Epithelial cell of proximal tubule (primary cell): ENCODE results near the gene SRP9. TPM values are rescaled to one million over a fixed set of nuclear protein-coding genes. Genes with fewer than 3 reads are reported as not detected.
"Not testable (repeated sequence)": the region's sequence is repeated elsewhere in the genome, so short reads cannot be mapped to it uniquely, and the experiment has no call there.

Source experiments
- DNase-seq: peaks from one replicate; pipeline ENCODE4 v3.0.0-alpha.2; 2011; ENCODE audit warnings: low read depth
- H3K4me3 ChIP-seq: 2 replicates; pipeline ENCODE4 v1.5.1; 2011; ENCODE audit warnings: low read depth, mild to moderate bottlenecking, low read length
- total RNA-seq: library from RNA; depleted of rRNA; stranded (reverse); fragments of >200 nt; gene quantifications from 2 replicates; pipeline ENCODE4 v1.2.3, GENCODE V29; 2015
- TF ChIP-seq, protein P1 (sequence below): conservative IDR thresholded peaks from 2 replicates; pipeline ENCODE4 v1.5.1; 2012; ENCODE audit warnings: low read depth, mild to moderate bottlenecking, low read length

The SRP9 gene
- total RNA-seq, 1 donor from 2014 or later: 313 TPM

DNA sequence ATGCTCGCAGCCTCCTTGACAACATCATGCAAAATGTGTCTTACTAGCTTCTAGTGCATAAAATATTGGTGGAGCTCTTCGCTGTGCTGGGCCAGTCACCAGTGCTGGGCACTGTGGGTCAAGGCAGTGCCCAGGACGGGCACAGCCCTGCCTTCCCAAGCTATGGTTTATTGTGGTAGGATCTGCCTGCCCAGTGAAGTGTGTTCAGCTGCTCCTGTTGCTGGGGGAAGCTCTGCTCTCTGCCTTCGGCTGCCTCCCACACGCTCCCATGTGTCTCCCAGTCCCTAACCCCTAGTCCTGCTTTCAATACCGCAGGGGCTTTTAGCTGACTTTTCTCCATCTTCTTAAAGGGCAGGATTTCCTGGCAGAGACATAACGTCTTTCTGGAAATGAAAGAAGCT is 48.0 kb downstream of the SRP9 start:
- TF ChIP-seq, protein P1, sequence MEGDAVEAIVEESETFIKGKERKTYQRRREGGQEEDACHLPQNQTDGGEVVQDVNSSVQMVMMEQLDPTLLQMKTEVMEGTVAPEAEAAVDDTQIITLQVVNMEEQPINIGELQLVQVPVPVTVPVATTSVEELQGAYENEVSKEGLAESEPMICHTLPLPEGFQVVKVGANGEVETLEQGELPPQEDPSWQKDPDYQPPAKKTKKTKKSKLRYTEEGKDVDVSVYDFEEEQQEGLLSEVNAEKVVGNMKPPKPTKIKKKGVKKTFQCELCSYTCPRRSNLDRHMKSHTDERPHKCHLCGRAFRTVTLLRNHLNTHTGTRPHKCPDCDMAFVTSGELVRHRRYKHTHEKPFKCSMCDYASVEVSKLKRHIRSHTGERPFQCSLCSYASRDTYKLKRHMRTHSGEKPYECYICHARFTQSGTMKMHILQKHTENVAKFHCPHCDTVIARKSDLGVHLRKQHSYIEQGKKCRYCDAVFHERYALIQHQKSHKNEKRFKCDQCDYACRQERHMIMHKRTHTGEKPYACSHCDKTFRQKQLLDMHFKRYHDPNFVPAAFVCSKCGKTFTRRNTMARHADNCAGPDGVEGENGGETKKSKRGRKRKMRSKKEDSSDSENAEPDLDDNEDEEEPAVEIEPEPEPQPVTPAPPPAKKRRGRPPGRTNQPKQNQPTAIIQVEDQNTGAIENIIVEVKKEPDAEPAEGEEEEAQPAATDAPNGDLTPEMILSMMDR: no peak
- no peak overlapping the region for H3K4me3 ChIP-seq
- no peak for DNase-seq

- TF ChIP-seq, protein P1: no peak
- DNase-seq: no peak
- H3K4me3 ChIP-seq: no peak overlapping the region
Observed at GRCh38 chr1:225827076-225827475, 49.5 kb downstream of the SRP9 start.

DNA sequence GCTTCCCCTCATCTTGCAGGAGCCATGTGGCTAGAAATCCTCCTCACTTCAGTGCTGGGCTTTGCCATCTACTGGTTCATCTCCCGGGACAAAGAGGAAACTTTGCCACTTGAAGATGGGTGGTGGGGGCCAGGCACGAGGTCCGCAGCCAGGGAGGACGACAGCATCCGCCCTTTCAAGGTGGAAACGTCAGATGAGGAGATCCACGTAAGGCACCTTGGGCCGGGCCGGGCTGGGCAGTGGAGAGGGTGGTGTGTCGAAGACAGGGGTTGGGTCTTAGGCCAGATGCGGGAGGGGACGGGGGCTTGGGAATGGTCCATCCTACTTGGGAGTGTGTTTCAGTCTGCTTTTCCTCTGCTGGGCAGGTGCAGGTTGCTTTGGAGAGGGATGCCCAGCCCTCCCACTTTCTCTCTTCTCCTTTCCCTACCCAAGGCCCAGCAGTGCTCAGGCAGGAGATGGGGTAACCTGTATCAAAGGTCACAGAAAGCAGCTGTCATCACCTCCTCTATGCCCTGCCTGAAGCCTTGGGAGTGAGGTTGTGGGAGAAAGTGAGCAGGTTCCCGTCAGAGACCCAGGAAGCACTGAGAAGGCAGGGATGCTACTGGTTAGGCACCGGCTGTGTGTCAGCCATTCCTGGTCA is 51.2 kb downstream of the SRP9 start:
- no peak for DNase-seq
- no peak overlapping the region for H3K4me3 ChIP-seq
- TF ChIP-seq, protein P1: no peak

DNA sequence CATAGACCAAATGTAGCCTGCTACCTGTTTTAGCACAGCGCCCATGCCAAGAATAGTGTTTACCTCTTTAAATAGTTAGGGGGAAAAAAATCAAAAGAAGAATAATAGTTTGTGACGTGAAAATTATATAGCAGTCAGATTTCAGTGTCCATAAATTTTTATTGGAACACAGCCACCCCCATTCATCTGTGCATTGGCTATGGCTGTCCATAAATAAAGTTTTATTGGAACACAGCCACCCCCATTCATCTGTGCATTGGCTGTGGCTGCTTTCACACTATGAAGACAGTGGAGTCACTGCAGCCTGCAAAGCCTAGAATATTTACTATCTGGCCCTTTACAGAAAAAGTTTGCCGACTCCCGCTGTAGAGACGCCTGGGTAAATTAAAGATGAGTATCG is 53.2 kb downstream of the SRP9 start:
- TF ChIP-seq, protein P1: no peak
- DNase-seq: no peak
- no peak overlapping the region for H3K4me3 ChIP-seq

- TF ChIP-seq, protein P1: no peak
- DNase-seq: no peak
- H3K4me3 ChIP-seq: no peak overlapping the region
Observed at GRCh38 chr1:225834417-225835329, 57.0 kb downstream of the SRP9 start.

- DNase-seq: no peak
- H3K4me3 ChIP-seq: no peak overlapping the region
- TF ChIP-seq, protein P1: no peak
Observed at GRCh38 chr1:225835856-225836255, 58.2 kb downstream of the SRP9 start.

DNA sequence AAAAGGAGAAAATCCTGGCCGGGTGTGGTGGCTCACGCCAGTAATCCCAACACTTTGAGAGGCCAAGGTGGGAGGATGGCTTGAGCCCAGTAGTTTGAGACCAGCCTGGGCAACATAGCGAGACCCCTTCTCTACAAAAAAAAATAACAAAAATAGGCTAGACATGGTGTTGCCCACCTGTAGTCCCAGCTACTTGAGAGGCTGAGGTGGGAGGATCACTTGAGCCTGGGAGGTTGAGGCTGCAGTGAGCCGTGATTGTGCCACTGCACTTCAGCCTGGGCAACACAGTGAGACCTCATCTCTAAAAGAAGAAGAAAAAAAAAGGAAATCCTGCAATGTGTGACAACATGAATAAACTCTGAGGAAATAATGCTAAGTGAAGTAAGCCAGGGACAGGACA is 58.7 kb downstream of the SRP9 start:
- DNase-seq, H3K4me3 ChIP-seq: not testable (repeated sequence)
